AG20443 (cell line): ENCODE results near the gene DLG2.
"Not testable (repeated sequence)": the region's sequence is repeated elsewhere in the genome, so short reads cannot be mapped to it uniquely, and the experiment has no call there.

ENCODE experiments used
- DNase-seq: peaks from one replicate; pipeline ENCODE4 v3.0.0; 2012; ENCODE audit warnings: low spot score, mixed read lengths

DLG2 gene

DNA sequence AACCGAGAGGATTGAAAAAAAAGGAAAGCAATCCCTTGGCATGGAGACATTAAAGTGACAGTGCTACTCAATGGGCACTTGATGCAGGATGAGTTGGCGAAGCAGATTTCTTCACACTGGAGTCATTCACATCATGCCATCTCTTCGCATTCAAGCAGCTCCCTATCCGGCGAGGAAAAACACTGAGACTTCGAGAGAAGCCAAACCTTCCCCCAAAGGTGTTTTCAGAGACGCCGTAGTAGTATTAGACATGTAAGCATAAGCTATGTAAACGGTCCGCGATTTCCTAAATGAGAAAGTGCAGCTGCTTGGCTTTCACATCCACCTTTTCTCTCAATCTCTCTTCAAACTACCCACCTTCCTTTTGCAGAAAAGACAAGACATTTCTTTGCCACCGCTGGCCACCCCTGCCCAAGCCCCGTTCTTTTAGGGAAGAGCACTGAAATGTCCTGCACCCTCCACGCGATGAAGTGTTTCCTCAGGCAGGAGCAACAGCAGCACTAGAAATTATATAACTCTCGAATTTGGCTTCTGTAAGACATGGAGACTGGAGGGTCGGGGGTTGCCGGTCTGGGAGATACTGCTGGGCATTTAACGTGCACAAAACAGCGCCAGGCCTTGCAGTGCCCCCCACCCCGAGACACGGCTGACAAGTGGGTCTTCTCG lies at the start of gene DLG2:
Gene DLG2 (minus strand): TSS at position 13 of the 666 bp plus-strand sequence.
- peak; percentile 46 for DNase-seq

DNA sequence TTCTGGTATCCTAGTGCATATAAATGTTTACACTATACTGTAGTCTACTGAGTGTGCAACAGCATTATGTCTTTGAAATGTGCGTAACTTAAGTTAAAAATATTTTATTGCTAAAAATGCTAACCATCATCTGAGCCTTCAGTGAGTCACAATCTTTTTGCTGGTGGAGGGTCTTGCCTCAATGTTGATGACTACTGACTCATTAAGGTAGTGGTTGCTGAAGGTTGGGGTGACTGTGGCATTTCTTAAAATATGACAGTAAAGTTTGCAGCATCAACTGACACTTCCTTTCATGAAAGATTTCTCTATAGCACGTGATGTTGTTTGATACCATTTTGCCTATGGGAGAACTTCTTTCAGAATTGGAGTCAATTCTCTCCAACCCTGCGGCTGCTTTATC lies 46.2 kb upstream of the DLG2 start:
- DNase-seq, result no peak

DNA sequence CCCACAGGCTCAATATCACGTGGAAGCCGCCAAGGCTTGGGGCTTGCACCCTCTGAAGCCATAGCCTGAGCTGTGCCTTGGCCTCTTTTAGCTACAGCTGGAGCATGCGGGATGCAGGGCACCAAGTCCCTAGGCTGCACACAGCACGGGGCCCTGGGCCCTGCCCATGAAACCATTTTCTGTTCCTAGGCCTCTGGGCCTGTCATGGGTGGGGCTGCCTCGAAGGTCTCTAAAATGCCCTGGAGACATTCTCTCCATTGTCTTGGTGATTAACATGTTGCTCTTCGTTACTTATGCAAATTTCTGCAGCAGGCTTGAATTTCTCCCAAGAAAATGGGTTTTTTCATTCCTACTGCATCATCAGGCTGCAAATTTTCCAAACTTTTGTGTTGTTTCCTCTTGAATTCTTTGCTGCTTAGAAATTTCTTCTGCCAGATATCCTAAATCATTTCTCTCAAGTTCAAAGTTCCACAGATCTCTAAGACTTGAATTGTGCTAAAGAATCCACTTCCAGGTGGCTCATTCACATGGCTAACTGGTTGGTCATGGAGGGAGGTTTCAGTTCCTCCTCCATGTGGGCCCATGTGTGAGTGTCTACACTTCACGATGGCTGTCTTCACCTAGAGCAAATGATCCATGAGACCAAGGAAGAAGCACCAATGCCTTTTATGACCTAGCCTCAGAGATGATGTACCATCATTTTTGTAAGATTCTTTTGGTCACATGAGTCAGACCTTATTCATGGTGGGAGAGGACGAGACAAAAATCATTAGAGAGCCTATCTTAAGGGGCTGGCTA lies 45.2 kb upstream of the DLG2 start:
- DNase-seq, result no peak

GRCh38 chr11:85670949-85671663 lies 44.0 kb upstream of the DLG2 start:
- not testable (repeated sequence) for DNase-seq

DNA sequence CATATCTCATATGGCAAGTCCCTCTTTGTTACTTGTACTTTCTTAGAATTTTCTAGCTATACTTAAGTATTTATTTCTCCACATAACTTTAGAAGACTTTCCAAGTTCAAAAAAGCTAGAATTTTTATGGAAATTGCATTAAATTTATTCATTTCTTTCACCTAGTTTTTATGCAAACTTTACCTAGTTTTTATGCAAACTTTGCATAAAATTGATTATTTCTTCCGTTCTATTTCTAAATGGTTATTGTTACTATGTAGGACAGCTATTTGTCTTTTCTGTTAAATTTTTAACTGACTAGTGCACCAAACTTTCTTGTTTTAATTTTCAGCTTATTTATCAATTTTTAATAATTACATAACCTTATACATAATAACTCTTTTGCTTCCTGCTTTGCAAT lies 41.0 kb upstream of the DLG2 start:
- DNase-seq, result no peak

- no peak for DNase-seq
These were observed 39.5 kb upstream of the DLG2 start for GRCh38 chr11:85666687-85667086.

GRCh38 chr11:85665733-85666132 lies 38.6 kb upstream of the DLG2 start:
- no peak for DNase-seq

GRCh38 chr11:85664615-85665481 lies 37.7 kb upstream of the DLG2 start, which contains the start of gene CREBZF:
CREBZF (minus strand) TSS chr11:85665129; CDS start chr11:85664875, 254 bp downstream.
- peak; percentile 96 for DNase-seq

DNA sequence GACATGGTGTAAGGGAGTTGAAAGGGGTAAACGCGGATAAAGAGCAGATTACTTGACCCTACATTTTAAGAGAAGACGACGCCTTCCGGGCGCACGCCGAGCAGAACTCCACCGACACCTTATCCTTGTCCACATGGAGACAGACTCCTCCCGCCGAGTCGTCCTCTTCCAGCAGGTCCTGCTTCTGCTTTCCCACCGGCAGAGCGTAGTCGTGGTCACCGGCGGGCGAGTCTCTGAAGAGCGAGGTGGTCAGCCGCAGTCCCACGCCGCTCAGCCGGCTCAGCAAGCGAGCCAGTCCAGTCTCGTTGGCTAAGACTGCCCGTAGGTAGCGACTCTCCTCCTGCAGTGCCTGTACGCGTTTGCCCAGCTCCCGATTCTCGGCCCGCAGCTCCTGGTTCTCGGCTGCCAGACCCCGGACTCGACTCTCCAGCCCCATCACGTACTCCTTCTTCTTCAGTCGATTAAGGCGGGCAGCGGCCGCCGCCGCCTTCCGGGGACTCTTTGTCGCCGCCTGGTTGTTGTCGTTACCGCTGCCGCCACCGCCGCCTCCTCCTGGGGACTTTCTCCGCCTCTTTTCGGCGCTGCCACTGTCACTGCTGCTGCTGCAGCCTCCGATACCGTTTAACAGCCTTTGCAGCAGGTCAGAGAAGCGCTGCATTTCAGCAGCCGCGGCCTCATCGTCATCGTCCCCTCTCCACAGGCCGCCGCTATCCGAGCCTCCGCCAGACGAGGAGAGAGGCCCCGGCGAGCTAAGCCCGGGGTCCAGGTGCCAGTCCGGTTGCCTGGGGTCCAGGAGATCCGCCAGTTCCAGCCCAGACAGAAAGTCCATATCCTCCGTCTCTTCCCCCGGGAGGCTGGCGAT lies 36.8 kb upstream of the DLG2 start:
- peak; percentile 73 for DNase-seq

DNA sequence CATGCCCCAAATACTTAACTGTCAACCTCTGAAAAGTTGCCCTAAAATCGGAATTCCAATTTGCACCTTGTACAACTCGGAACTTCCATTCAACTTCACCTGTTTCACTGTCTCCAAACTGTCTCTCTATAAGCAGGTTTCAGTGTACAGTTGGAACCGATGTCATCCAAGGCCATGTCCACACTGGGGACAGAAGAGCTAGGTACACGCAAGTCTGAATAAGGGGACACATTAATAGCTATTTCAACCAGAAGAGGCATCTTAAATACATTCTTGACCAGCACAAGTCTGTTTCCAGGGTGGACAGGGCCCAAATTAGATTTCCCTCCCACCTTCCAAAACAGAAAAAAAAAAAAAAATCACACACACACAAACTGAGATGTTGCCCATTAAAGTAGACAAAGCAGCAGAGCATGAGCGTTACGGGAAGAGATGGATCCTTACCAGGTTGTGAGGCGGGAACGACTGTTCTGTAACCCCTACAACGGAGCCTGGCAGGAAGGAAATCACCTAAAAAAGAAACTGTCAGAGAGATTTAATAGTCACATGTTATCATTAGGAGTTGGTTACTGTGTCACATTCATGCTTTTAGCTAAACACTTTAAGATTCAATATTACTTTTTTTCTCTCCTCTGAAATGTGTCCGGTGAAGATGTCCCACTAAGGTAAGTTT lies 36.1 kb upstream of the DLG2 start:
- peak; percentile 12 for DNase-seq

GRCh38 chr11:85661972-85662664 lies 35.0 kb upstream of the DLG2 start:
- DNase-seq, result peak; percentile 16

DNA sequence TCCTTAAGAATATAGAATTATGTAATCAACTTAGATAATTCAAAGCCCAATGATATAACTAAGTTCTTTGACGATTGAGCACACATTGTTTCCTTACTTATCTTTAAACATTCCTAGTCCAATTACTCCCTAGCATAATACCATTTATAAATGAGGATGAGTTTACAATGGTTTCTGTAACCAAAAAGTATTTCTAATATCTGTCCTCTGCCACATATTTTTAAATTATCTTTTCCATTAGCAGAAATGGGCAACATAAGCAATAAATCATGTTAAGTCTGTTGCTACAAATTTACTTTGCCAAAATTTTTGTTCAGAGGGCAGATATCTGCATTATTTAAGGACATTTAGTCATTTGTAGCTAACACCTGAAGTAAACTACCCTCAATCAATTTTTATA lies 31.0 kb upstream of the DLG2 start:
- no peak for DNase-seq

GRCh38 chr11:85656777-85657176 lies 29.6 kb upstream of the DLG2 start:
- DNase-seq, result no peak

- not testable (repeated sequence) for DNase-seq
These were observed 27.2 kb upstream of the DLG2 start for GRCh38 chr11:85654343-85654742.

- DNase-seq, result no peak
These were observed 25.8 kb upstream of the DLG2 start for GRCh38 chr11:85652786-85653447.

DNA sequence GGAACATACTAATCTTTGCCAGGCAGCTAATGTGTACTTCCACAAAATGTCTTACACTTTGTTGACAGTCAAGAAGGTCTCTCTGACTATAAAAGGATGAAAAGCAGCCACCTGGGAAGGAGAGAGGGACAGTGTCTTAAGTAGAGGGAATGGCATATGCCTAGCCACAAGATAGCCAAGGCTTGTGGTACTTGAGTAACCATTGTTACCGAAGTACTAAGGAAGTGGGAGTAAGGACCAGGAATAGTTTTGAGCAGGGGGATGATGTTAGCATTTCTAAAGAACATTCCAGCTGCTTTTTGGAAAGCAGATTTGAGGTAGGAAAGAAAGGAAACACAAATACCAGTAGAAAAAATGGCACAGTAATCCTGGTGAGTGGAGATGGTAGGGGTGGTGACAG lies 24.0 kb upstream of the DLG2 start:
- DNase-seq, result no peak

DNA sequence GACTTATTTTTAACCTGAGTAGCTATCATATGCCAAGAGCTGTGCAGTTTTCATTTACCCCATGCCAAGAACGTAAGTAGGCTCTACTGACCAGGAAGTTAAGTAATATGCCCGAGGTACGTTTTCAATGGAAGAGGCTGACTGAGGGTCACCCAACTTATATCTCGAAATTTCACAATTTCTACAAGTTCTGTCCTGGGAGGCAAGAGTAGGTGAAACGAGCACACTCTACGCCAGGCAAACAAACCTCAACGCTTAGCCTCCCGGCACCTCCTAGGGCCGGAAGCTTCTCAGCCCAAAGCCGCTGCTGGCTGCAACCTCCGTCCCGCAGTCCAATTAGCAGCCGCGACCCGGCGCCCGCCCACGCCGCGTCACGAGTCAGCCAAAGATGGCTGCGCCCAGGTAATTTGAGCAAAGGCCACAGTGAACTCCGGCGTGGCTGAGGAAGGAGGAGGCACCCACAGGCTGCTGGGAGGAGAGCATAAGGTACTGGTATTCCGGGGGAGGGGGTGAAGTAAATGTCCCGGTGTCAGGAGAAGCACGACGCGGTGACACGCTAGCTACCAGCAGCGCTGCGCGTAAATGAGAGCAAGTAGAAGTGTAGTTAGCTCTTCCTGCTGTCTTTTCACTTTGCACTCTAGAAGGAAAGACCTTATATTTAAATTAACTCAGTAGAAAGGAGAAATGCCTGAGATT lies 20.6 kb upstream of the DLG2 start, which contains the start of gene TMEM126A:
Gene TMEM126A (plus strand): TSS at position 364 of the 696 bp plus-strand sequence. CDS start 2,289 bp downstream, outside the sequence.
- peak; percentile 93 for DNase-seq

DNA sequence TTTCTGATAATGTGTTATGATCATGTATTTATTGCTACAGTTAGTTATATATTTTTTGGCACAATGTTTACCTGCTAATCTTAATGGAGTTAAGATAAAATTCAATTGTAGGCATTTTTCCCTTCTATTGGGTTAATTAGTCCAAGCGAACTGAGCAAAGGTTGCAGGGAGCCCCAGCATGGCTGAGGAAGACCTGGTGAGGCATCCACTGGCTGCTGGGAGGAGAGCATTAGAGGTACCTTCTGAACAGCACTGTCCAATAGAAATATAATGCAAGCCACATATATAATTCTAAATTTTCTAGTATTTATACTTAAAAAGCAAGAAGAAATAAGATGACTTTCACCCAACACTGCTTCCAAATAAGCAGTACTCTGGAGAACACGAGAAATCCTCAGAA lies 19.9 kb upstream of the DLG2 start:
- DNase-seq, result no peak
